IMR-90 (cell line): ENCODE results near the gene NTF3.

Experiments used
- CTCF ChIP-seq: conservative IDR thresholded peaks from 2 replicates; pipeline ENCODE4 v1.5.1; 2012; ENCODE audit warnings: mild to moderate bottlenecking, low read depth, low read length, improper control_type of control experiment
- MAZ ChIP-seq: IDR thresholded peaks from 2 replicates; pipeline ENCODE4 v1.6.1; 2012; ENCODE audit warnings: low read depth, mild to moderate bottlenecking, low read length, improper control_type of control experiment, moderate library complexity, borderline replicate concordance

GRCh38 chr12:5437182-5437583 lies 5.3 kb downstream of the NTF3 start:
- TF ChIP-seq CTCF (no peak), MAZ (no peak)
